Superior temporal gyrus (tissue), 1 donor: ENCODE data around the gene PMAIP1.
"Not testable (repeated sequence)": the region's sequence is repeated elsewhere in the genome, so short reads cannot be mapped to it uniquely, and the experiment has no call there.

Source experiments
- DNase-seq: peaks from one replicate; pipeline ENCODE4 v3.0.0-alpha.2; 2016; ENCODE audit errors: extremely low spot score

Gene PMAIP1

GRCh38 chr18:59885579-59886163 is 14.1 kb upstream of the PMAIP1 start:
- DNase-seq, result no peak

- DNase-seq, result not testable (repeated sequence)
Observed at GRCh38 chr18:59886399-59886798, 13.4 kb upstream of the PMAIP1 start.

- no peak for DNase-seq
Observed at GRCh38 chr18:59892123-59892522, 7.7 kb upstream of the PMAIP1 start.

- no peak for DNase-seq
Observed at GRCh38 chr18:59893971-59894370, 5.8 kb upstream of the PMAIP1 start.

GRCh38 chr18:59897321-59897954 is 2.4 kb upstream of the PMAIP1 start:
- no peak for DNase-seq

GRCh38 chr18:59898093-59898492 is 1.7 kb upstream of the PMAIP1 start:
- no peak for DNase-seq

GRCh38 chr18:59898609-59899297 is 1.0 kb upstream of the PMAIP1 start:
- no peak for DNase-seq

GRCh38 chr18:59900222-59901128 is 679 bp downstream of the PMAIP1 start:
- DNase-seq, result no peak

- no peak for DNase-seq
Observed at GRCh38 chr18:59902131-59902992, 2.6 kb downstream of the PMAIP1 start.

GRCh38 chr18:59902993-59903610 is 3.3 kb downstream of the PMAIP1 start:
- no peak for DNase-seq

GRCh38 chr18:59904011-59904601 is 4.3 kb downstream of the PMAIP1 start:
- DNase-seq, result no peak

- DNase-seq, result no peak
Observed at GRCh38 chr18:59905686-59906091, 5.9 kb downstream of the PMAIP1 start.

GRCh38 chr18:59906203-59906602 is 6.4 kb downstream of the PMAIP1 start:
- DNase-seq, result no peak

GRCh38 chr18:59907172-59907571 is 7.4 kb downstream of the PMAIP1 start:
- DNase-seq, result no peak

GRCh38 chr18:59907660-59908059 is 7.9 kb downstream of the PMAIP1 start:
- no peak for DNase-seq

- DNase-seq, result no peak
Observed at GRCh38 chr18:59908799-59909198, 9.0 kb downstream of the PMAIP1 start.

- DNase-seq, result no peak
Observed at GRCh38 chr18:59909289-59910036, 9.7 kb downstream of the PMAIP1 start.

GRCh38 chr18:59910967-59911366 is 11.2 kb downstream of the PMAIP1 start:
- no peak for DNase-seq

GRCh38 chr18:59911600-59911999 is 11.8 kb downstream of the PMAIP1 start:
- DNase-seq, result no peak
